Immature natural killer cell (primary cell): Measurements from ENCODE around the gene MST1. TPM values are rescaled to one million over a fixed set of nuclear protein-coding genes. Genes with fewer than 3 reads are reported as not detected.
A peak's percentile ranks its signal among the peaks of the same experiment; 100 is the strongest.
"Not testable (repeated sequence)": the region's sequence is repeated elsewhere in the genome, so short reads cannot be mapped to it uniquely, and the experiment has no call there.

ENCODE experiments used
- DNase-seq, 3 donors: peaks; one replicate each; pipeline ENCODE4 v3.0.0; 2022; ENCODE audit warnings: mixed read lengths in 1 of 3
- H3K27ac Mint-ChIP-seq, 6 donors: one replicate each; pipeline ENCODE4 v1.8.0; 2020; ENCODE audit warnings: mixed read lengths in 6 of 6, mild to moderate bottlenecking in 5 of 6, inconsistent platforms in 4 of 6, moderate library complexity in 3 of 6
- H3K27me3 Mint-ChIP-seq, 3 donors: one replicate each; pipeline ENCODE4 v1.8.0; 2020 to 2021; ENCODE audit warnings: low read depth in 3 of 3, mild to moderate bottlenecking in 3 of 3, mixed read lengths in 3 of 3, moderate library complexity in 3 of 3, inconsistent platforms in 1 of 3
- H3K36me3 Mint-ChIP-seq, 3 donors: one replicate each; pipeline ENCODE4 v1.8.0; 2020; ENCODE audit warnings: mixed read lengths in 3 of 3, inconsistent platforms in 2 of 3, mild to moderate bottlenecking in 2 of 3
- H3K4me1 Mint-ChIP-seq, 2 donors: one replicate each; pipeline ENCODE4 v1.8.0; 2020; ENCODE audit warnings: inconsistent platforms in 2 of 2, mild to moderate bottlenecking in 2 of 2, mixed read lengths in 2 of 2, moderate library complexity in 1 of 2
- H3K4me3 Mint-ChIP-seq, 5 donors: one replicate each; pipeline ENCODE4 v1.8.0; 2020; ENCODE audit warnings: mild to moderate bottlenecking in 5 of 5, mixed read lengths in 5 of 5, inconsistent platforms in 3 of 5, moderate library complexity in 3 of 5
- H3K9me3 Mint-ChIP-seq, 6 donors: one replicate each; pipeline ENCODE4 v1.8.0; 2020; ENCODE audit warnings: mild to moderate bottlenecking in 6 of 6, mixed read lengths in 6 of 6, inconsistent platforms in 4 of 6, moderate library complexity in 3 of 6
- polyA plus RNA-seq, 3 donors: library from polyadenylated mRNA; unstranded; fragments of 300-500 nt; fragmentation: Illumina TruSeq; gene quantifications; one replicate each; pipeline ENCODE4 v1.2.3, GENCODE V29; 2021

MST1 gene
- polyA plus RNA-seq, 3 donors from 2014 or later: 0.19 to 1.3 TPM; not detected in 1

GRCh38 chr3:49703443-49703927 lies 14.2 kb upstream of the MST1 start:
- H3K9me3 Mint-ChIP-seq: no peaks in the 10 kb centered on the region

GRCh38 chr3:49702672-49703071 lies 13.4 kb upstream of the MST1 start:
- DNase-seq: no peak
- no peaks in the 10 kb centered on the region for H3K9me3 Mint-ChIP-seq
- peaks cover 0 to under 1% (median 0%) of the 10 kb centered on the region in 3 donors for H3K27me3 Mint-ChIP-seq

More at GRCh38 chr3:49703443-49703927, 14.2 kb upstream of the MST1 start:
- H3K36me3 Mint-ChIP-seq: peaks cover 4 to 10% (median 4%) of the 10 kb centered on the region in 3 donors
- H3K27ac Mint-ChIP-seq: no peak overlapping the region
- H3K27me3 Mint-ChIP-seq: no peaks in the 10 kb centered on the region
- peaks cover 0 to 2% of the 10 kb centered on the region in 2 donors for H3K4me1 Mint-ChIP-seq
- DNase-seq: peak; percentile 57 to 65 (median 60)
- H3K4me3 Mint-ChIP-seq: no peak overlapping the region

GRCh38 chr3:49701388-49702077 lies 12.3 kb upstream of the MST1 start:
- H3K4me1 Mint-ChIP-seq: peaks cover 0 to 2% of the 10 kb centered on the region in 2 donors
- no peak for DNase-seq
- H3K27me3 Mint-ChIP-seq: peaks cover 0 to 2% (median 0%) of the 10 kb centered on the region in 3 donors
- no peak overlapping the region for H3K27ac Mint-ChIP-seq
- H3K4me3 Mint-ChIP-seq: no peak overlapping the region
- no peaks in the 10 kb centered on the region for H3K9me3 Mint-ChIP-seq
- peaks cover 0 to 3% (median 0%) of the 10 kb centered on the region in 3 donors for H3K36me3 Mint-ChIP-seq

More at GRCh38 chr3:49702672-49703071, 13.4 kb upstream of the MST1 start:
- peaks cover 0 to 2% of the 10 kb centered on the region in 2 donors for H3K4me1 Mint-ChIP-seq
- no peak overlapping the region for H3K4me3 Mint-ChIP-seq
- H3K27ac Mint-ChIP-seq: no peak overlapping the region
- peaks cover 2 to 5% (median 4%) of the 10 kb centered on the region in 3 donors for H3K36me3 Mint-ChIP-seq

GRCh38 chr3:49700453-49701128 lies 11.3 kb upstream of the MST1 start:
- no peak overlapping the region for H3K4me3 Mint-ChIP-seq

GRCh38 chr3:49700014-49700413 lies 10.7 kb upstream of the MST1 start:
- Mint-ChIP-seq H3K4me3 (no peak overlapping the region), H3K27ac (no peak overlapping the region), H3K9me3 (no peaks in the 10 kb centered on the region), H3K4me1 (peaks cover 0 to 2% of the 10 kb centered on the region in 2 donors), H3K27me3 (peaks cover 0 to 2% (median 0%) of the 10 kb centered on the region in 3 donors), H3K36me3 (peaks cover 0 to 3% (median 0%) of the 10 kb centered on the region in 3 donors)
- no peak for DNase-seq

More at GRCh38 chr3:49700453-49701128, 11.3 kb upstream of the MST1 start:
- H3K9me3 Mint-ChIP-seq: no peaks in the 10 kb centered on the region
- DNase-seq: no peak
- peaks cover 0 to 2% (median 0%) of the 10 kb centered on the region in 3 donors for H3K27me3 Mint-ChIP-seq
- no peak overlapping the region for H3K27ac Mint-ChIP-seq
- peaks cover 0 to 3% (median 0%) of the 10 kb centered on the region in 3 donors for H3K36me3 Mint-ChIP-seq
- peaks cover 0 to 2% of the 10 kb centered on the region in 2 donors for H3K4me1 Mint-ChIP-seq

GRCh38 chr3:49699281-49699979 lies 10.2 kb upstream of the MST1 start:
- no peak for DNase-seq
- peaks cover 0 to 2% (median 0%) of the 10 kb centered on the region in 3 donors for H3K27me3 Mint-ChIP-seq
- H3K9me3 Mint-ChIP-seq: no peaks in the 10 kb centered on the region
- no peak overlapping the region for H3K4me3 Mint-ChIP-seq
- peaks cover 0 to 3% (median 0%) of the 10 kb centered on the region in 3 donors for H3K36me3 Mint-ChIP-seq
- H3K4me1 Mint-ChIP-seq: peaks cover under 1 to 2% of the 10 kb centered on the region in 2 donors
- H3K27ac Mint-ChIP-seq: no peak overlapping the region

GRCh38 chr3:49695350-49696015 lies 6.2 kb upstream of the MST1 start:
- H3K27ac Mint-ChIP-seq, H3K4me3 Mint-ChIP-seq, H3K36me3 Mint-ChIP-seq, DNase-seq, H3K27me3 Mint-ChIP-seq, H3K9me3 Mint-ChIP-seq: not testable (repeated sequence)
- peaks cover 17 to 26% of the 10 kb centered on the region in 2 donors for H3K4me1 Mint-ChIP-seq

- not testable (repeated sequence) for H3K36me3 Mint-ChIP-seq, DNase-seq, H3K4me3 Mint-ChIP-seq, H3K27me3 Mint-ChIP-seq, H3K27ac Mint-ChIP-seq, H3K9me3 Mint-ChIP-seq
- peaks cover 26 to 35% of the 10 kb centered on the region in 2 donors for H3K4me1 Mint-ChIP-seq
Measured at GRCh38 chr3:49694409-49695070, 5.3 kb upstream of the MST1 start.

- H3K27ac Mint-ChIP-seq, H3K36me3 Mint-ChIP-seq, DNase-seq, H3K9me3 Mint-ChIP-seq: not testable (repeated sequence)
- Mint-ChIP-seq H3K27me3 (peaks cover 7 to 17% (median 8%) of the 10 kb centered on the region in 3 donors), H3K4me1 (peaks cover 44 to 48% of the 10 kb centered on the region in 2 donors), H3K4me3 (peak overlapping the region in 1 of 5 donors; percentile 96)
Measured at GRCh38 chr3:49691481-49691880, 2.2 kb upstream of the MST1 start.

GRCh38 chr3:49690856-49691255 lies 1.6 kb upstream of the MST1 start:
- peak overlapping the region; percentile 50 to 97 (median 96) for H3K4me3 Mint-ChIP-seq
- not testable (repeated sequence) for H3K36me3 Mint-ChIP-seq, DNase-seq, H3K9me3 Mint-ChIP-seq
- H3K27ac Mint-ChIP-seq: peak overlapping the region in 2 of 6 donors; percentile 34 to 93
- peaks cover 44 to 48% of the 10 kb centered on the region in 2 donors for H3K4me1 Mint-ChIP-seq
- H3K27me3 Mint-ChIP-seq: peaks cover 7 to 17% (median 8%) of the 10 kb centered on the region in 3 donors

GRCh38 chr3:49689908-49690624 lies 792 bp upstream of the MST1 start:
- Mint-ChIP-seq H3K4me3 (peak overlapping the region; percentile 95 to 97 (median 96)), H3K27ac (peak overlapping the region; percentile 93 to 98 (median 97)), H3K27me3 (peaks cover 8 to 17% (median 9%) of the 10 kb centered on the region in 3 donors), H3K4me1 (peaks cover 47 to 48% of the 10 kb centered on the region in 2 donors)
- H3K9me3 Mint-ChIP-seq, H3K36me3 Mint-ChIP-seq, DNase-seq: not testable (repeated sequence)

GRCh38 chr3:49688338-49689045 lies 782 bp downstream of the MST1 start:
- peaks cover 38 to 47% of the 10 kb centered on the region in 2 donors for H3K4me1 Mint-ChIP-seq
- H3K4me3 Mint-ChIP-seq: peak overlapping the region; percentile 95 to 97 (median 96)
- not testable (repeated sequence) for H3K9me3 Mint-ChIP-seq, H3K36me3 Mint-ChIP-seq, DNase-seq
- peak overlapping the region; percentile 93 to 98 (median 97) for H3K27ac Mint-ChIP-seq
- H3K27me3 Mint-ChIP-seq: peaks cover 8 to 17% (median 9%) of the 10 kb centered on the region in 3 donors
